Measurements from ENCODE around the gene ADSS1.

DNA sequence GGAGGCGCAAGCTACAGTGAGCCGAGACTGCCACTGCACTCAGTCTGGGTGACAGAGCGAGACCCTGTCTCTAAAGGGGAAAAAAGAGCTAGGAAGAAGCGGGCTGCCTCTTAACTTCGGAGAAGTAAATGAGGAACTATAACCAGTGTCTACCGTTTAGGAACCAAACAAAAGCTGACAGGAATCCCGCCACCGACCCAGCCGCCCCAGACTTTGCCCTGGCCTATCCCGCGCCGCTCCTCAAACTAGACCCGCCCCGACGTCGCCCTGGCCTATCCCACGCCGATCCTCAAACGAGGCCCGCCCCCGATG lies 28.4 kb downstream of the ADSS1 start:
- TF ChIP-seq CTCF (IDR thresholded peaks at IDR 0.05; ENCODE audit: low read depth, low read length, poor library complexity, severe bottlenecking), result no peak
- TF ChIP-seq EZH2phosphoT487 (IDR thresholded peaks at IDR 0.05; ENCODE audit: borderline replicate concordance, low read length), result no peak
